HG02973 (cell line): ENCODE results near the gene TSTD2.
"Not testable (repeated sequence)": the region's sequence is repeated elsewhere in the genome, so short reads cannot be mapped to it uniquely, and the experiment has no call there.

Experiments used
- ATAC-seq: cut with Tn5 transposase; IDR thresholded peaks from one replicate; pipeline ENCODE4 v1.9.1; 2021; ENCODE audit warnings: moderate library complexity; ENCODE audit not compliant: unreplicated experiment

The TSTD2 gene

GRCh38 chr9:97632248-97632984 is 752 bp downstream of the TSTD2 start:
- no peak for ATAC-seq

GRCh38 chr9:97630591-97630990 is 2.6 kb downstream of the TSTD2 start:
- no peak for ATAC-seq

GRCh38 chr9:97629156-97629555 is 4.0 kb downstream of the TSTD2 start:
- ATAC-seq = no peak

- ATAC-seq = no peak
Measured at GRCh38 chr9:97628668-97629067, 4.5 kb downstream of the TSTD2 start.

- no peak for ATAC-seq
Measured at GRCh38 chr9:97627624-97628023, 5.5 kb downstream of the TSTD2 start.

GRCh38 chr9:97625620-97626019 is 7.5 kb downstream of the TSTD2 start:
- ATAC-seq = no peak

- ATAC-seq = no peak
Measured at GRCh38 chr9:97623946-97624345, 9.2 kb downstream of the TSTD2 start.

GRCh38 chr9:97622483-97622882 is 10.7 kb downstream of the TSTD2 start:
- ATAC-seq = not testable (repeated sequence)

GRCh38 chr9:97620063-97620462 is 13.1 kb downstream of the TSTD2 start:
- ATAC-seq = not testable (repeated sequence)

GRCh38 chr9:97617939-97618416 is 15.2 kb downstream of the TSTD2 start:
- ATAC-seq = no peak

- ATAC-seq = no peak
Measured at GRCh38 chr9:97615439-97616072, 17.6 kb downstream of the TSTD2 start.

- ATAC-seq = no peak
Measured at GRCh38 chr9:97604901-97605645, 28.1 kb downstream of the TSTD2 start.

- ATAC-seq = no peak
Measured at GRCh38 chr9:97602430-97602829, 30.7 kb downstream of the TSTD2 start.

- no peak for ATAC-seq
Measured at GRCh38 chr9:97601228-97601898, 31.8 kb downstream of the TSTD2 start.

GRCh38 chr9:97600531-97601227 is 32.5 kb downstream of the TSTD2 start:
- ATAC-seq = no peak

- ATAC-seq = no peak
Measured at GRCh38 chr9:97599314-97599846, 33.8 kb downstream of the TSTD2 start.

- ATAC-seq = peak; percentile 84
Measured at GRCh38 chr9:97598461-97599288, 34.5 kb downstream of the TSTD2 start.

GRCh38 chr9:97596906-97597305 is 36.3 kb downstream of the TSTD2 start:
- no peak for ATAC-seq

GRCh38 chr9:97594381-97594921 is 38.7 kb downstream of the TSTD2 start:
- ATAC-seq = no peak
